Spleen (tissue), 11 donors: ENCODE measurements around the gene WDR6. TPM values are rescaled to one million over a fixed set of nuclear protein-coding genes. Genes with fewer than 3 reads are reported as not detected.
"Not testable (repeated sequence)": the region's sequence is repeated elsewhere in the genome, so short reads cannot be mapped to it uniquely, and the experiment has no call there.

Experiments used
- DNase-seq: peaks from one replicate; pipeline ENCODE4 v3.0.0-alpha.2; 2020
- H3K27ac ChIP-seq, 8 donors: fragments of 200-600 bp; sonication (generic) in 7 of 8; 1 replicate in 4 of 8; 2 replicates in 4 of 8; pipeline versions ENCODE4 v1.5.0 to v1.8.0; 2016 to 2021; ENCODE audit warnings: inconsistent platforms in 4 of 8, mild to moderate bottlenecking in 4 of 8, moderate library complexity in 1 of 8
- H3K27me3 ChIP-seq, 7 donors: fragments of 200-600 bp; sonication (generic) in 6 of 7; replicated peaks in 1 of 7; 1 replicate in 4 of 7; 2 replicates in 3 of 7; pipeline versions ENCODE4 v1.5.0 to v1.8.0; 2016 to 2021; ENCODE audit warnings: inconsistent platforms in 3 of 7, mild to moderate bottlenecking in 1 of 7
- H3K36me3 ChIP-seq, 6 donors: fragments of 200-600 bp; sonication (generic) in 5 of 6; 1 replicate in 4 of 6; 2 replicates in 2 of 6; pipeline versions ENCODE4 v1.5.0 to v1.8.0; 2016 to 2021; ENCODE audit warnings: inconsistent platforms in 2 of 6
- H3K4me1 ChIP-seq, 6 donors: fragments of 200-600 bp; sonication (generic) in 5 of 6; 1 replicate in 3 of 6; 2 replicates in 3 of 6; pipeline versions ENCODE4 v1.5.0 to v1.8.0; 2016 to 2021; ENCODE audit warnings: inconsistent platforms in 3 of 6
- H3K4me3 ChIP-seq, 8 donors: fragments of 200-600 bp; sonication (generic) in 7 of 8; 1 replicate in 4 of 8; 2 replicates in 4 of 8; pipeline versions ENCODE4 v1.5.0 to v1.8.0; 2016 to 2021; ENCODE audit warnings: inconsistent platforms in 4 of 8, mild to moderate bottlenecking in 4 of 8, moderate library complexity in 2 of 8
- H3K9me3 ChIP-seq, 8 donors: fragments of 200-600 bp; sonication (generic) in 7 of 8; 1 replicate in 4 of 8; 2 replicates in 4 of 8; pipeline versions ENCODE4 v1.5.0 to v1.8.0; 2016 to 2021; ENCODE audit warnings: inconsistent platforms in 4 of 8
- CTCF ChIP-seq, 11 experiments: fragments of 200-600 bp in 7 of 11; fragments of 450-650 bp in 4 of 11; sonication (generic) in 4 of 11; IDR thresholded peaks in 8 of 11; conservative IDR thresholded peaks in 3 of 11; 1 replicate in 7 of 11; 2 replicates in 4 of 11; pipeline versions ENCODE4 v1.4.0 to v1.8.0; 2016 to 2021; ENCODE audit warnings: antibody characterized with exemption in 11 of 11, inconsistent platforms in 4 of 11, mild to moderate bottlenecking in 1 of 11
- POLR2A ChIP-seq, 3 donors: fragments of 450-650 bp; IDR thresholded peaks; one replicate each; pipeline ENCODE4 v1.5.1; 2017; ENCODE audit warnings: antibody characterized with exemption in 3 of 3, mild to moderate bottlenecking in 1 of 3
- POLR2AphosphoS5 ChIP-seq, 3 donors: sonication (generic); formaldehyde crosslinking; IDR thresholded peaks; one replicate each; pipeline ENCODE4 v1.5.1; 2017; ENCODE audit warnings: antibody characterized with exemption in 3 of 3
- WGBS, 5 donors: extraction: QIAGEN DNeasy Blood & Tissue Kit in 3 of 5; methylation state at CpG; one replicate each; pipeline versions ENCODE4 v1.1.5 to v1.1.7; 2013 to 2018; 5-methylcytosine and 5-hydroxymethylcytosine counted together
- intact Hi-C: fragments of 100-400 bp; cut with DNase I; formaldehyde crosslinking; loops from one replicate; pipeline ENCODE4 v1.15.0; 2023; ENCODE audit warnings: low total_unique reads
- polyA plus RNA-seq, 3 donors: library from polyadenylated mRNA; stranded (reverse); fragments of 200-250 nt; gene quantifications; one replicate each; pipeline ENCODE4 v1.2.1, GENCODE V29; 2013
- total RNA-seq, 7 donors: library from RNA; depleted of rRNA in 3 of 7; stranded (reverse); fragments of >200 nt in 3 of 7; fragmentation: NEBNext Ultra II Directional in 4 of 7; extraction: Animal tissue kit (Norgen Biotek cat#: 25700) in 4 of 7; gene quantifications; one replicate each; pipeline versions ENCODE4 v1.1.0 to v1.2.1, GENCODE V29; 2016 to 2021
- donor health status: healthy with polysubstance abuse.
- donor health status: DM: no; HTN: no; CAD: no; lungs with moderate emphysema.
- donor health status: DM: no; HTN: no; CAD: no.
- donor health status: Bipolar disorder and iron deficiency.
- donor health status: healthy.
- donor health status: DM: no; HTN: no; CAD: no.
- donor health status: DM: yes; HTN: yes; CAD: no.

The WDR6 gene
- total and polyA plus RNA-seq, 10 donors: 96.9 to 171 (median 142) TPM

- intact Hi-C loops: no loop called here
- peak; percentile 97 for DNase-seq
- peak overlapping the region; percentile 74 to 90 (median 80) for H3K4me3 ChIP-seq
Measured at GRCh38 chr3:49007771-49008528, 759 bp downstream of the WDR6 start.

GRCh38 chr3:49008627-49009026 lies 1.4 kb downstream of the WDR6 start:
- WGBS, 5 donors: 90 to 96% (median 93%) methylated on average over 5 of the region's 5 CpGs
- DNase-seq, H3K27me3 ChIP-seq, H3K9me3 ChIP-seq, intact Hi-C loops: not testable (repeated sequence)
- peak overlapping the region in 7 of 8 donors; percentile 93 to 98 (median 95) for H3K27ac ChIP-seq
- H3K4me1 ChIP-seq: peaks cover 22 to 70% (median 45%) of the 10 kb centered on the region in 6 donors
- H3K4me3 ChIP-seq: peak overlapping the region in 4 of 8 donors; percentile 77 to 88 (median 80)
- H3K36me3 ChIP-seq: peaks cover 0 to 41% (median 18%) of the 10 kb centered on the region in 6 donors

More at GRCh38 chr3:49007771-49008528, 759 bp downstream of the WDR6 start:
- Histone ChIP-seq H3K27ac (peak overlapping the region; percentile 93 to 98 (median 95)), H3K36me3 (peaks cover 0 to 34% (median 13%) of the 10 kb centered on the region in 6 donors), H3K27me3 (no peaks in the 10 kb centered on the region), H3K9me3 (no peaks in the 10 kb centered on the region), H3K4me1 (peaks cover 19 to 63% (median 42%) of the 10 kb centered on the region in 6 donors)
- WGBS, 5 donors: 16 to 26% (median 18%) methylated on average over 30 to 41 of the region's 41 CpGs
- peak in 2 of 11 experiments; percentile 13 to 26 for TF ChIP-seq CTCF (IDR thresholded peaks at IDR 0.05 in 8 of 11, conservative IDR thresholded peaks at IDR 0.05 in 3 of 11)
- no peak for TF ChIP-seq POLR2AphosphoS5 (IDR thresholded peaks at IDR 0.05)
- TF ChIP-seq POLR2A (IDR thresholded peaks at IDR 0.05): no peak

GRCh38 chr3:49009396-49009795 lies 2.2 kb downstream of the WDR6 start:
- WGBS, 5 donors: 82 to 96% (median 86%) methylated on average over 3 of the region's 3 CpGs
- intact Hi-C loops: no loop called here

GRCh38 chr3:49012441-49013017 lies 5.3 kb downstream of the WDR6 start:
- peaks cover 0 to 76% (median 44%) of the 10 kb centered on the region in 6 donors for H3K36me3 ChIP-seq
- H3K27me3 ChIP-seq: no peaks in the 10 kb centered on the region
- peaks cover 26 to 81% (median 47%) of the 10 kb centered on the region in 6 donors for H3K4me1 ChIP-seq
- TF ChIP-seq POLR2A (IDR thresholded peaks at IDR 0.05) (no peak), POLR2AphosphoS5 (IDR thresholded peaks at IDR 0.05) (no peak), CTCF (IDR thresholded peaks at IDR 0.05 in 8 of 11, conservative IDR thresholded peaks at IDR 0.05 in 3 of 11) (no peak)
- WGBS, 5 donors: 58 to 86% (median 81%) methylated on average over 6 to 17 of the region's 17 CpGs
- H3K27ac ChIP-seq: peak overlapping the region in 5 of 8 donors; percentile 10 to 48 (median 22)
- DNase-seq: no peak
- no peaks in the 10 kb centered on the region for H3K9me3 ChIP-seq
- H3K4me3 ChIP-seq: no peak overlapping the region
- intact Hi-C loops: no loop called here

More at GRCh38 chr3:49009396-49009795, 2.2 kb downstream of the WDR6 start:
- no peaks in the 10 kb centered on the region for H3K27me3 ChIP-seq
- DNase-seq: no peak
- no peaks in the 10 kb centered on the region for H3K9me3 ChIP-seq
- H3K36me3 ChIP-seq: peaks cover 0 to 48% (median 25%) of the 10 kb centered on the region in 6 donors
- no peak overlapping the region for H3K4me3 ChIP-seq
- H3K27ac ChIP-seq: no peak overlapping the region
- peaks cover 22 to 78% (median 49%) of the 10 kb centered on the region in 6 donors for H3K4me1 ChIP-seq
- TF ChIP-seq CTCF (IDR thresholded peaks at IDR 0.05 in 8 of 11, conservative IDR thresholded peaks at IDR 0.05 in 3 of 11) (no peak), POLR2A (IDR thresholded peaks at IDR 0.05) (no peak), POLR2AphosphoS5 (IDR thresholded peaks at IDR 0.05) (no peak)
